K562 (cell line): ENCODE measurements around the gene PLEKHA7.

Experiments used
- CBX1 ChIP-seq: sonication (generic); IDR thresholded peaks from 2 replicates; pipeline ENCODE4 v1.6.1; 2016; ENCODE audit warnings: antibody characterized with exemption, low read depth, mild to moderate bottlenecking
- CREB1 ChIP-seq, 2 experiments: sonication (generic) in 1 of 2; formaldehyde crosslinking in 1 of 2; IDR thresholded peaks; 2 replicates each; pipeline versions ENCODE4 v1.6.1 to v1.8.0; 2012 to 2022; ENCODE audit warnings: inconsistent platforms in 1 of 2, mild to moderate bottlenecking in 1 of 2, missing genetic modification reagents in 1 of 2, moderate library complexity in 1 of 2
- CTCF ChIP-seq, 3 experiments: IDR thresholded peaks in 2 of 3; conservative IDR thresholded peaks in 1 of 3; 2 replicates each; pipeline ENCODE4 v1.5.1; 2011 to 2012; ENCODE audit warnings: low read length in 3 of 3, mild to moderate bottlenecking in 3 of 3, control low read depth in 2 of 3, improper control_type of control experiment in 1 of 3, inconsistent platforms in 1 of 3, low read depth in 1 of 3, mixed read lengths in 1 of 3, moderate library complexity in 1 of 3; ENCODE audit not compliant: insufficient read depth in 2 of 3
- IFI16 ChIP-seq: fragments of 250-450 bp; sonication (Bioruptor Pico); IDR thresholded peaks from 2 replicates; pipeline ENCODE4 v2.1.2; 2022; ENCODE audit warnings: mild to moderate bottlenecking, inconsistent platforms
- MAFK ChIP-seq: IDR thresholded peaks from 2 replicates; pipeline ENCODE4 v1.6.1; 2011; ENCODE audit warnings: low read length, improper control_type of control experiment
- NKRF ChIP-seq: fragments of 450-650 bp; IDR thresholded peaks from 2 replicates; pipeline ENCODE4 v1.6.1; 2016; ENCODE audit warnings: borderline replicate concordance
- POLR2A ChIP-seq: fragments of 450-650 bp; conservative IDR thresholded peaks from 2 replicates; pipeline ENCODE4 v1.6.1; 2016
- POLR2AphosphoS5 ChIP-seq: IDR thresholded peaks from 2 replicates; pipeline ENCODE4 v1.6.1; 2011; ENCODE audit warnings: mild to moderate bottlenecking, low read depth, low read length, moderate library complexity; ENCODE audit not compliant: control insufficient read depth, insufficient read depth
- SMAD3 ChIP-seq: fragments of 450-650 bp; formaldehyde crosslinking; conservative IDR thresholded peaks from 2 replicates; pipeline ENCODE4 v1.4.0; 2020; ENCODE audit warnings: mild to moderate bottlenecking
- TCF7L2 ChIP-seq: fragments of 150-350 bp; IDR thresholded peaks from 2 replicates; pipeline ENCODE4 v1.6.1; 2016; ENCODE audit warnings: low read depth, mild to moderate bottlenecking, low read length, moderate library complexity
- ZBTB8A ChIP-seq: fragments of 450-650 bp; IDR thresholded peaks from 2 replicates; pipeline ENCODE4 v1.6.1; 2018; ENCODE audit warnings: mild to moderate bottlenecking, moderate library complexity; ENCODE audit not compliant: partially characterized antibody
- ZKSCAN1 ChIP-seq: fragments of 150-350 bp; IDR thresholded peaks from 2 replicates; pipeline ENCODE4 v1.6.1; 2016; ENCODE audit warnings: low read depth, low read length
- ZNF253 ChIP-seq: fragments of 250-450 bp; sonication (Bioruptor Pico); conservative IDR thresholded peaks from 2 replicates; pipeline ENCODE4 v1.6.1; 2021; ENCODE audit warnings: mild to moderate bottlenecking
- ZNF263 ChIP-seq: sonication (generic); formaldehyde crosslinking; IDR thresholded peaks from 2 replicates; pipeline ENCODE4 v1.8.0; 2022; ENCODE audit warnings: mild to moderate bottlenecking, missing genetic modification reagents, borderline replicate concordance

- TF ChIP-seq ZKSCAN1: no peak
- no peak for TF ChIP-seq CREB1 (IDR thresholded peaks at IDR 0.05)
- TF ChIP-seq CREB1 (CRISPR knock-in tag; IDR thresholded peaks at IDR 0.05): no peak
- TF ChIP-seq MAFK: no peak
- TF ChIP-seq POLR2A: no peak
- no peak for TF ChIP-seq CTCF (IDR thresholded peaks at IDR 0.05 in 2 of 3, conservative IDR thresholded peaks at IDR 0.05 in 1 of 3; ENCODE audit: insufficient read depth in 2 of 3, low read depth in 1 of 3, low read length in 3 of 3)
- no peak for TF ChIP-seq POLR2AphosphoS5
- TF ChIP-seq ZNF253 (CRISPR knock-in tag): no peak
- TF ChIP-seq IFI16 (CRISPR knock-in tag): no peak
- TF ChIP-seq TCF7L2: no peak
- no peak for TF ChIP-seq ZNF263 (CRISPR knock-in tag)
- TF ChIP-seq ZBTB8A: no peak
- no peak for TF ChIP-seq SMAD3 (CRISPR knock-in tag)
- no peak for TF ChIP-seq CBX1
- no peak for TF ChIP-seq NKRF
Observed at GRCh38 chr11:16790486-16791190, 223.6 kb downstream of the PLEKHA7 start.
